GM18505 (cell line): ENCODE results near the gene FRMD4A.

Experiments used
- ATAC-seq: cut with Tn5 transposase; IDR thresholded peaks from one replicate; pipeline ENCODE4 v1.9.1; 2021; ENCODE audit not compliant: unreplicated experiment
- POLR2A ChIP-seq: IDR thresholded peaks from 4 replicates; pipeline ENCODE4 v1.6.1; 2011; ENCODE audit warnings: borderline replicate concordance; ENCODE audit not compliant: insufficient read depth, insufficient read length; ENCODE audit errors: extremely low read depth

Gene FRMD4A

DNA sequence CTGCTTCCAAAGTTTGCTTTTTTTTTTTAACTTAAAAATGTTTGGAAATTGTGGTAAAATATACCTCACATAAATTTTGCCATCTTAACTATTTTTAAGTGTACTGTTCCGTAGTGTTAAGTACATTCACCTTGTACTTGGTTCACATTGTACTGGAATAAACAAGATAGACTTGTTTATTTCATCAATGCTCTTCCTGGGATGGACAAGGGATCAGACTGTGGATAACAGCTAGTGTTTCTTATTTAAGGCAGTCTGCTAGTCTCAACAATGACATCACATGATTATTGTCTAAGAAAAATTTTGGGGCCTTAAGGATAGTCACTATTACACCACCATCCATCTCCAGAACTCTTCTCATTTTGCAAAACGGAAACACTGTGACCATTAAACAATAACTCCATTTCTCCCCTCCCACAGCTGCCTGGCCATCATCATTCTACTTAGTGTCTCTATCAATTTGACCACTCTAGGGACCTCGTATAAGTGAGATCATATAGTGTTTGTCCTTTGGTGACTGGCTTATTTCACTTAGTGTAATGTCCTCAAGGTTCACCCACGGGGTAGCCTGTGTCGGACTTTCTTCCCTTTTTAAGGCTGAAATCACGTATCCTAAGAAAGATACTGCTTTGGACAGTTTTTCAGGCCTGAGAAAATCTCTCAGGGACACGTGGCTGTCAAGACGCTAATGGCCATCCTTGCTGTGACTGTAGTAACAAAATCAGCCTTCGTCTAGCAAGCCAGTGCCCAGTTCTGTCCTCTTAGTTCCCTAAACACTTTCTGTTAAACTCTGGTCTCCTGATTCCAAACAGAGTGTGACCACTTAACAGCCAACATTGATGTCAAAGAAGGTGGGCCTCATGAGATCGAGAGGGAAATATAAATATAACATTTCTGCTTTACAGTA lies 305.2 kb downstream of the FRMD4A start:
- no peak for ATAC-seq
- no peak for TF ChIP-seq POLR2A

DNA sequence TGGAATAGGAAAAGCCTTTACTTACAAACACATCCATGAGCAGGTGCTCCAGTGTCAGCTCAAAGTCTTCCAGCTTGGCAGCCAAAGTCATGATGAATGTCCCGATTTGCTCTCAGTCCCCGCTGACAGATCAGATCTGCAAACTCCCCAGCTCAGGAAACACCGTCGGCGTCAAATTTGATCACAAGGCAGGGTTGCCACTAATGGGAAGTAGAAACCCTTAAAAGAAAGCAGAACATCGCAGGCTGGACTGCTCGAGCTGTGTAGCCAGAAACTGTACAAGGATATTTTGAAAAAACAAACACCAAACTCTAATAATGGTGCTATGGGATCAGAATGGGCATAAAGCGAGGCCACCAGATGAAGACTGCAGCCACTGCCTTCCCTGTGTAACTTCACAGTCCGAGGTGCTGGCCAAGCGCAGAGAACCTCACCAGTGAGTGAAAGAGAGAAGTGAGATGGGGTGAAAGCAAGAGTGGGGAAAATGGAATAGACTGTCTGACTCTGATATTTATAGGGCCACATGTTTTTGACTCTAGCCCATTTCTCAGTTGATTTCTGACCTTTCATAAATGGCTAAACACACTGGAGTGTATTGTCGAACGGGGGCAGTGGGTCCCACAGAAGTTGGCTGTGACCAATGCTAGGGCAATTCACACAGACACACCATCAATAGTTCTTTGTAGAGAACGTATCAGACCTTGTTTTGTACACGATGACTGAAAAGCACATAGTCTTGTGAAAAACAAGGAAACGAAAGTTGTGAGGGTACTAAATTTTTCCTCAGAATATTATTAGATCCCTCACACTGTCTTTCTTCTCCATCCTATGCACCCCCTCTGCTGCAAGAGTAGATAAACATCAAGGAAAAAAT lies 306.2 kb downstream of the FRMD4A start:
- no peak for ATAC-seq
- no peak for TF ChIP-seq POLR2A

DNA sequence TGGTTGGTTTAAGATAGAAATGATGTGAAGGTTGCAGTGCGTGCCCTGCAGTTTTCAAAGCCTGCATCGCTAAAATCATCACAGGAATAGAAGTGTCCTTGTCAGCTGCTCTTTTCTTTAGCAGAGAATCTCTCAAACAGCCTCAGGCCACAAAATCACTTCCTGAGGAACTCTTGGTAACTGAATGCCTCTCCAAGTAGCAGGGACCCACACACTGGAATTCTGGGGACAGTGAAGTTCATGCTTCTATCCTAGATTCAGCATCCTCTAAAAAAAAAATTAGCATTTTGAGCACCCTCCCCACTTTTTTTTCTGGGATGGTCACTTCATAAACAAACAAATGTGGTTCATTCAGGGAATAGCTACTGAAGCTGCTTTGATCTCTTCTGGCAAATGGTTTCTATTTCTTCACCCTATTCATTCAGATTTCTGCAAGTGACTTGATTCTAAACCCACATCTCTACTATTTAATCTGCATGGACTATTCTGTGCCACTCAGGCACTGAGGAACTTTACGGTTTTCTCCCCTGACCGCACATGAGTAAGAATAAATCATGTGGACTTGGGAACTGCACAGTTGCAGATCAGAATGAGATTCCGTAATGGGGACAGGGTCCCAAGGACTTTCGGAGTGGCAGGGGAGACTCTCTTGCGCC lies 306.9 kb downstream of the FRMD4A start:
- no peak for TF ChIP-seq POLR2A
- no peak for ATAC-seq

DNA sequence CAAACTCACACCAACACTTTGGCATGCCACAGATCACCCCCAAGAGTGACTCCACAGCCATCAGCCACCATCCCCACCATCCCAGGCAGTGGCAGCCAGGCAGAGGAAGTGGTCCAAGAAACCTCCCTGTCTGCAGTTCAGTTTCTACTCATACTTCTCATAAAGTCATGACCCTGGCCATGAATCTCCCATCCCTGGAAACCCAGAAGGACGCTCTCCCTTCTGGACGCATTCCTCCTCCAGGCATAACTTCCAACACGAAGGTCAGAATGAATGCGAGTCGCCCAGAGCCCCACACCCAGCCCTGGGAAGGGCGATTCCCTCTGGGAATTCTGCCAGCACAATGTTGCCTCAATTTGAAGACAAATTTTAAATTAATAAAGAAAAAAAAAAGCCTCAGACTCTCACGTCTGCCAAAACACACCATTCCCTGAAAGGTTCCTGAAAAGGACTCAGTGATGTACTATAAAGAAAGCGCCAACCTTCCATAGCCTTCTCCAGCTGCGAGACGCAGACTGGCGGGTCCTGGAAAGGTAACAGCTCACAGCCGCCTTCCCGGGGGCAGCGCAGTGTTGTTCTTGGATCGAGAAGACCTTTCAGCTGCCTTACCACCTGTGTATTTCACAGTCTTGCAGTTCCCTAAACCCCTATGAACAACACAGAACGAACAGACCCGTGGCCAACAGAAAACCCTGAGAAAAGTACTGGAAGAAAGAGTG lies 307.6 kb downstream of the FRMD4A start:
- ATAC-seq, result no peak
- no peak for TF ChIP-seq POLR2A

DNA sequence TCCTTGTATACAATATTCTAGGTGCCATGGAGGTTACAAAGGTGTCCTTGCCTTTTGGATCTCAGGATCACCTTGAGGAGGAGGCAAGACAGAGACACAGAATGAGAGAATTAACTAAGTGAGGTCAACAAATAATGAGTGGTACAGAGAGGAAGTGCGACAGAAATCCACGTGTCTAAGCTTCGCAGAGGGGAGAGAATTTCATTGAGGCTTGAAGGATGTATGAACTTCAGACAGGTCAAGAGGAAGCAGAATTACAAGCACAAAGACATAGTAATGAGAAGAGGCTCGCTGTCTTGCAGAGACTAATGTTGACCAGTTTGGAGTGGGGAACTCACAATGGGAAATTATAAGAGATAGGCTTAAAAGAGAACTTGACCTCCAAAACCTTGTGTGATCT lies 308.7 kb downstream of the FRMD4A start:
- ATAC-seq, result no peak
- TF ChIP-seq POLR2A, result no peak

GRCh38 chr10:14020037-14020664 lies 310.6 kb downstream of the FRMD4A start:
- TF ChIP-seq POLR2A, result no peak
- no peak for ATAC-seq

DNA sequence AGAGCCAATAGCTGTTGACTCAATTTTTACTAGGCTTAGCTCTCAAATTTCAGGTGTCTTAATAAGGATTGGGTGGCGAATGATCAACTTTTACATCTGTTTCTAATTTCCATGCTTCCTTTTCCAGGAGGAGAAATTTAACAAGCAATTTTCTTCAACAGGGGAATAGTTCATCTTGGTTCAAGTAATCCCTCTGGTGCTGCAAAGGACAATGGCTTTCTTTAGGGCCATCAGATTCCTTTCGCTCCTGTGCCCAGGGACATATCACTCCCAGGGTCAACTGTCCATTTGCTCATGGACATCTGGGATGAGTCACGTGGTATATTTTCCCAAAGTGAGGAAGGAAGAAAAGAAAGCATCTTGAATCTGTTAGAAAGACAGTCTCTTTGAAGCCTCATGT lies 313.3 kb downstream of the FRMD4A start:
- TF ChIP-seq POLR2A, result no peak
- no peak for ATAC-seq

- no peak for ATAC-seq
- no peak for TF ChIP-seq POLR2A
These were observed 313.8 kb downstream of the FRMD4A start for GRCh38 chr10:14016931-14017333.

DNA sequence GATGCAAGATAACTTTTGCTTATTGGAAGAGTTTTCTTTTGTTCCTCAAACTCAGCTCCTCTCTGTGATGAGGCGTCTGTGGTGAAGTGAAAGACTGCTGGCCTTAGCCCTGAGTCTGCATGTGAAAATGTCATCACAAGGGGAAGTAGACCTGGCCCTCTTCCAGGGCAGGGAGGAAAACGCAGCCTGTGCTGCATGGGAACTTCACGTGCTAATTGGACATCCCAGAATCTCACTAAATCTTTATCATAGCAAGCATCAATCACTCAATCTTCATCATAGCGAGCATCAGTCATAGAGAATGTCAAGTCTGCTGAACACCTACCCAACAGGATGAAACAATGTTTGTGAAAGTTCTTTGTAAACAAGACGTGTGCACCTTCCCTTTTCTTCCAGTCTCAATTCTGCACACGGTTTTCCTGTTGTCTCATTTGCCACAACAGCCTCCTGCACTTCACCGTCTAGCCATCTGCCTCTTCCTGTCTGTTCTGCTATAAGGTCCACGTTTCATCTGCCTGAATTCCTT lies 314.6 kb downstream of the FRMD4A start:
- no peak for TF ChIP-seq POLR2A
- no peak for ATAC-seq

- no peak for ATAC-seq
- no peak for TF ChIP-seq POLR2A
These were observed 316.3 kb downstream of the FRMD4A start for GRCh38 chr10:14014423-14014822.

DNA sequence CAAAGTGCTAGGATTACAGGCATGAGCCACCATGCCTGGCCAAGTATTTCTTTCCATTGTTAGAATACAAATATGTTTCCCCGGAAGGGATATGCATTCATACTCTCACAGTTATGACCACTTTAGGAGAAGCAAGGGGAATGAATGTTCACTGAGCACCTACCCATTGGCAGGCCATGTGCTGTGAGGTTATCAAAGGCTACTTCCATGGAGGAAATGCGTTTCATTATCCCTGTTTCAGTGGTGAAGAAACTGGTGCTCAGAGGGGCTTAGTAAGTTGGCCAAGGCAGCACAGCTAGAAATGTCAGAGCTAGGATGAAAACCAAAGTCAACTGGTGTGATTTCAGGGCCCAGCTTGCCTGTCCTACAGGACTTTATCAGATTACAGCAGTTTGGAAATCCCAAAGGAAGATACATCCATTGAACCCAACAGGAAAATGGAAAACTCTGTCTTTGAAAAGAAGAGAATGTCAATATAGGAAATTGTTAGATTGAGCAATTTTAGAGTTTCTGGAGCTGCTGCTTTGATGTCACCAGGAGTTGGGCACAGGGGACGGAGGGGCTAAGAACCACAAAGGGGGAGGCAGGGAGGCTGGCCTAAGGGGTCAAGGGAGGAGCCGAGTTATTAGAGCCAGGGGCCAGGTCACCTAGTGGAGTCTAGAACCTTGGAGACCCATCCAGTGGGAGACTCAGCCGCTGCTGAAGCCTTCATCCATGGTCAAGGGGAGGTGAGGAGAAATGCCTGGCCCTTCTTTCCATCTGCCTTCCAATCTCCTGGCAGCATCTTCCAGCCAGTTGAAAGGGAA lies 319.8 kb downstream of the FRMD4A start:
- no peak for ATAC-seq
- TF ChIP-seq POLR2A, result no peak
